GM23338 (cell line): ENCODE data around the gene TPK1. TPM values are rescaled to one million over a fixed set of nuclear protein-coding genes. Genes with fewer than 3 reads are reported as not detected.

ENCODE experiments used
- ATAC-seq: fragments of 200-7000 bp; cut with Tn5 transposase; 3 replicates; pipeline ENCODE4 v1.9.1; 2020
- DNase-seq: peaks from one replicate; pipeline ENCODE4 v3.0.0-alpha.2; 2015; ENCODE audit warnings: low spot score
- H2AFZ ChIP-seq: fragments of 200-600 bp; sonication (generic); 2 replicates; pipeline ENCODE4 v1.8.0; 2016; ENCODE audit warnings: antibody characterized with exemption, mild to moderate bottlenecking, moderate library complexity
- H3F3A ChIP-seq: fragments of 200-600 bp; sonication (generic); replicated peaks from 2 replicates; pipeline ENCODE4 v1.8.0; 2017; ENCODE audit warnings: antibody characterized with exemption, mixed run types, low read depth
- H3K27ac ChIP-seq: fragments of 200-600 bp; sonication (generic); 2 replicates; pipeline ENCODE4 v1.6.1; 2016; ENCODE audit warnings: low read depth
- H3K27me3 ChIP-seq: fragments of 200-600 bp; sonication (generic); 2 replicates; pipeline ENCODE4 v1.8.0; 2016; ENCODE audit warnings: mild to moderate bottlenecking, mixed run types, moderate library complexity; ENCODE audit not compliant: insufficient read depth
- H3K36me3 ChIP-seq: fragments of 200-600 bp; sonication (generic); 2 replicates; pipeline ENCODE4 v1.8.0; 2016; ENCODE audit warnings: mild to moderate bottlenecking; ENCODE audit not compliant: insufficient read depth
- H3K4me1 ChIP-seq: fragments of 200-600 bp; sonication (generic); 2 replicates; pipeline ENCODE4 v1.8.0; 2016; ENCODE audit warnings: mild to moderate bottlenecking, moderate library complexity; ENCODE audit not compliant: insufficient read depth
- H3K4me2 ChIP-seq: fragments of 200-600 bp; sonication (generic); 2 replicates; pipeline ENCODE4 v1.7.1; 2017; ENCODE audit warnings: mixed run types
- H3K4me3 ChIP-seq: fragments of 200-600 bp; sonication (generic); 2 replicates; pipeline ENCODE4 v1.6.1; 2016; ENCODE audit warnings: mixed run types
- H3K79me2 ChIP-seq: fragments of 200-600 bp; sonication (generic); replicated peaks from 2 replicates; pipeline ENCODE4 v1.8.0; 2017; ENCODE audit warnings: mild to moderate bottlenecking; ENCODE audit not compliant: insufficient read depth
- H3K9me2 ChIP-seq: fragments of 200-600 bp; sonication (generic); 2 replicates; pipeline ENCODE4 v1.8.0; 2017; ENCODE audit not compliant: insufficient read depth
- H4K20me1 ChIP-seq: fragments of 200-600 bp; sonication (generic); replicated peaks from 2 replicates; pipeline ENCODE4 v1.8.0; 2017; ENCODE audit warnings: mild to moderate bottlenecking; ENCODE audit not compliant: insufficient read depth
- H3K27ac Mint-ChIP-seq: 2 replicates; pipeline ENCODE4 v1.8.0; 2020; ENCODE audit warnings: inconsistent platforms, mild to moderate bottlenecking, moderate library complexity, mixed read lengths
- H3K27me3 Mint-ChIP-seq: 3 replicates; pipeline ENCODE4 v1.8.0; 2022; ENCODE audit warnings: low read depth, mild to moderate bottlenecking, moderate library complexity, mixed read lengths, inconsistent platforms; ENCODE audit not compliant: insufficient read depth, poor library complexity
- H3K36me3 Mint-ChIP-seq: 3 replicates; pipeline ENCODE4 v1.8.0; 2021; ENCODE audit warnings: low read depth, mild to moderate bottlenecking, inconsistent platforms, moderate library complexity, mixed read lengths
- H3K4me1 Mint-ChIP-seq: 3 replicates; pipeline ENCODE4 v1.8.0; 2020; ENCODE audit warnings: mild to moderate bottlenecking, inconsistent platforms, mixed read lengths
- H3K4me3 Mint-ChIP-seq: 3 replicates; pipeline ENCODE4 v1.8.0; 2021; ENCODE audit warnings: moderate library complexity, mild to moderate bottlenecking, inconsistent platforms, mixed read lengths
- H3K9me3 Mint-ChIP-seq: 3 replicates; pipeline ENCODE4 v1.8.0; 2020; ENCODE audit warnings: moderate library complexity, mild to moderate bottlenecking, inconsistent platforms, mixed read lengths
- CREB1 ChIP-seq: fragments of 250-450 bp; sonication (Bioruptor Pico); IDR thresholded peaks from 2 replicates; pipeline ENCODE4 v1.5.0; 2020; ENCODE audit warnings: low read depth, mild to moderate bottlenecking, moderate library complexity
- EZH2 ChIP-seq: fragments of 200-600 bp; sonication (generic); IDR thresholded peaks from one replicate; pipeline ENCODE4 v1.8.0; 2017; ENCODE audit warnings: antibody characterized with exemption, mild to moderate bottlenecking, low read depth; ENCODE audit not compliant: unreplicated experiment
- EZH2phosphoT487 ChIP-seq: fragments of 200-600 bp; sonication (generic); IDR thresholded peaks from one replicate; pipeline ENCODE4 v1.8.1; 2018; ENCODE audit warnings: antibody characterized with exemption; ENCODE audit not compliant: unreplicated experiment
- JUNB ChIP-seq: IDR thresholded peaks from one replicate; pipeline ENCODE4 v1.6.1; 2016; ENCODE audit warnings: antibody characterized with exemption; ENCODE audit not compliant: unreplicated experiment
- NANOG ChIP-seq: IDR thresholded peaks from 2 replicates; pipeline ENCODE4 v1.6.1; 2016; ENCODE audit warnings: antibody characterized with exemption, borderline replicate concordance
- POLR2AphosphoS5 ChIP-seq: IDR thresholded peaks from 2 replicates; pipeline ENCODE4 v1.6.1; 2016; ENCODE audit warnings: antibody characterized with exemption, low read depth
- STAT1 ChIP-seq: IDR thresholded peaks from one replicate; pipeline ENCODE4 v1.6.1; 2016; ENCODE audit warnings: antibody characterized with exemption; ENCODE audit not compliant: unreplicated experiment
- ZNF114 ChIP-seq: fragments of 250-450 bp; sonication (Bioruptor Pico); IDR thresholded peaks from 2 replicates; pipeline ENCODE4 v1.5.0; 2020; ENCODE audit warnings: mild to moderate bottlenecking, moderate library complexity
- ZNF331 ChIP-seq: fragments of 250-450 bp; sonication (Bioruptor Pico); IDR thresholded peaks from 2 replicates; pipeline ENCODE4 v1.5.0; 2020; ENCODE audit warnings: low read depth, mild to moderate bottlenecking, moderate library complexity
- polyA plus RNA-seq: library from polyadenylated mRNA; unstranded; fragments of >200 nt; fragmentation: Nextera tagmentation; extraction: Ambion mirVana; gene quantifications from 2 replicates; pipeline ENCODE4 v1.2.1, GENCODE V29; 2016
- total RNA-seq: library from RNA; depleted of rRNA; stranded (reverse); fragments of >200 nt; shearing (Covaris generic); gene quantifications from 2 replicates; pipeline ENCODE4 v1.2.3, GENCODE V29; 2014
- TF ChIP-seq, protein P1 (sequence below): fragments of 250-450 bp; sonication (Bioruptor Pico); IDR thresholded peaks from 2 replicates; pipeline ENCODE4 v1.5.0; 2020; ENCODE audit warnings: mild to moderate bottlenecking, moderate library complexity
- TF ChIP-seq, protein P2 (sequence below): IDR thresholded peaks from one replicate; pipeline ENCODE4 v1.6.1; 2018; ENCODE audit warnings: antibody characterized with exemption; ENCODE audit not compliant: unreplicated experiment
- TF ChIP-seq, protein P3 (sequence below), 2 experiments: fragments of 200-600 bp in 1 of 2; sonication (generic) in 1 of 2; conservative IDR thresholded peaks; 2 replicates each; pipeline versions ENCODE4 v1.5.1 to v1.6.1; 2016 to 2017; ENCODE audit warnings: antibody characterized with exemption in 2 of 2, low read depth in 2 of 2, mild to moderate bottlenecking in 2 of 2, moderate library complexity in 1 of 2
- TF ChIP-seq, protein P4 (sequence below): IDR thresholded peaks from 2 replicates; pipeline ENCODE4 v1.6.1; 2016; ENCODE audit warnings: antibody characterized with exemption

Gene TPK1
- total and polyA plus RNA-seq, 2 experiments from 2014 or later = 2.6 to 2.9 TPM

DNA sequence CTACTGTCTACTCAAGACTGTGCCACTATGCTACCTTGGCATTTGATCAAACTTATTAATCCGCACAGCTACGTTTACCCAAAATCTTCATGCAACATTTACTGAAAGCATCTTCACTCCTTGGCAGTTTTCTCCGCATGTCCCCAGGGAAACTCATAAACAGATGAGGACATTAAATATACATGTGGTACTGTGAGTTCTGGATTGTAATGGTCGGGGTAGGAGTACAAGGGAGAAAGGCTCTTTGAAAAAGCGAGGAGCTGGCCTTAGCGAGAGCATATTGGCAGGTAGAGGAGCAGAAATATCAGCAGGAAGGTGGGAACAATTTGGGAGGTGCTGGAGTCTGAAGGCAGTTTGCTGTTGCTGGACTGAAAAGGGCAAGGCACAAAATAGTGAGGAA, 325.2 kb downstream of the TPK1 start:
- Histone ChIP-seq H3K27me3 (no peaks in the 10 kb centered on the region), H3K4me1 (no peaks in the 10 kb centered on the region), H3K36me3 (no peaks in the 10 kb centered on the region), H3K4me2 (no peak overlapping the region), H3K27ac (no peak overlapping the region), H3K9me2 (no peaks in the 10 kb centered on the region), H4K20me1 (no peaks in the 10 kb centered on the region), H2AFZ (no peak overlapping the region), H3K4me3 (no peak overlapping the region), H3K79me2 (no peaks in the 10 kb centered on the region), H3F3A (no peaks in the 10 kb centered on the region)
- Mint-ChIP-seq H3K27ac (no peak overlapping the region), H3K4me3 (no peak overlapping the region), H3K4me1 (peaks cover 5% of the 10 kb centered on the region), H3K36me3 (peaks cover under 1% of the 10 kb centered on the region; the same call in 1 of the 3 replicates), H3K9me3 (peaks cover under 1% of the 10 kb centered on the region; the same call in 2 of the 3 replicates), H3K27me3 (peaks cover under 1% of the 10 kb centered on the region)
- ATAC-seq (no peak), DNase-seq (no peak)
- TF ChIP-seq NANOG (no peak), EZH2 (no peak), STAT1 (no peak), CREB1 (CRISPR knock-in tag) (no peak), ZNF331 (CRISPR knock-in tag) (no peak), JUNB (no peak), ZNF114 (CRISPR knock-in tag) (no peak), POLR2AphosphoS5 (no peak), EZH2phosphoT487 (no peak)
- TF ChIP-seq, protein P1, sequence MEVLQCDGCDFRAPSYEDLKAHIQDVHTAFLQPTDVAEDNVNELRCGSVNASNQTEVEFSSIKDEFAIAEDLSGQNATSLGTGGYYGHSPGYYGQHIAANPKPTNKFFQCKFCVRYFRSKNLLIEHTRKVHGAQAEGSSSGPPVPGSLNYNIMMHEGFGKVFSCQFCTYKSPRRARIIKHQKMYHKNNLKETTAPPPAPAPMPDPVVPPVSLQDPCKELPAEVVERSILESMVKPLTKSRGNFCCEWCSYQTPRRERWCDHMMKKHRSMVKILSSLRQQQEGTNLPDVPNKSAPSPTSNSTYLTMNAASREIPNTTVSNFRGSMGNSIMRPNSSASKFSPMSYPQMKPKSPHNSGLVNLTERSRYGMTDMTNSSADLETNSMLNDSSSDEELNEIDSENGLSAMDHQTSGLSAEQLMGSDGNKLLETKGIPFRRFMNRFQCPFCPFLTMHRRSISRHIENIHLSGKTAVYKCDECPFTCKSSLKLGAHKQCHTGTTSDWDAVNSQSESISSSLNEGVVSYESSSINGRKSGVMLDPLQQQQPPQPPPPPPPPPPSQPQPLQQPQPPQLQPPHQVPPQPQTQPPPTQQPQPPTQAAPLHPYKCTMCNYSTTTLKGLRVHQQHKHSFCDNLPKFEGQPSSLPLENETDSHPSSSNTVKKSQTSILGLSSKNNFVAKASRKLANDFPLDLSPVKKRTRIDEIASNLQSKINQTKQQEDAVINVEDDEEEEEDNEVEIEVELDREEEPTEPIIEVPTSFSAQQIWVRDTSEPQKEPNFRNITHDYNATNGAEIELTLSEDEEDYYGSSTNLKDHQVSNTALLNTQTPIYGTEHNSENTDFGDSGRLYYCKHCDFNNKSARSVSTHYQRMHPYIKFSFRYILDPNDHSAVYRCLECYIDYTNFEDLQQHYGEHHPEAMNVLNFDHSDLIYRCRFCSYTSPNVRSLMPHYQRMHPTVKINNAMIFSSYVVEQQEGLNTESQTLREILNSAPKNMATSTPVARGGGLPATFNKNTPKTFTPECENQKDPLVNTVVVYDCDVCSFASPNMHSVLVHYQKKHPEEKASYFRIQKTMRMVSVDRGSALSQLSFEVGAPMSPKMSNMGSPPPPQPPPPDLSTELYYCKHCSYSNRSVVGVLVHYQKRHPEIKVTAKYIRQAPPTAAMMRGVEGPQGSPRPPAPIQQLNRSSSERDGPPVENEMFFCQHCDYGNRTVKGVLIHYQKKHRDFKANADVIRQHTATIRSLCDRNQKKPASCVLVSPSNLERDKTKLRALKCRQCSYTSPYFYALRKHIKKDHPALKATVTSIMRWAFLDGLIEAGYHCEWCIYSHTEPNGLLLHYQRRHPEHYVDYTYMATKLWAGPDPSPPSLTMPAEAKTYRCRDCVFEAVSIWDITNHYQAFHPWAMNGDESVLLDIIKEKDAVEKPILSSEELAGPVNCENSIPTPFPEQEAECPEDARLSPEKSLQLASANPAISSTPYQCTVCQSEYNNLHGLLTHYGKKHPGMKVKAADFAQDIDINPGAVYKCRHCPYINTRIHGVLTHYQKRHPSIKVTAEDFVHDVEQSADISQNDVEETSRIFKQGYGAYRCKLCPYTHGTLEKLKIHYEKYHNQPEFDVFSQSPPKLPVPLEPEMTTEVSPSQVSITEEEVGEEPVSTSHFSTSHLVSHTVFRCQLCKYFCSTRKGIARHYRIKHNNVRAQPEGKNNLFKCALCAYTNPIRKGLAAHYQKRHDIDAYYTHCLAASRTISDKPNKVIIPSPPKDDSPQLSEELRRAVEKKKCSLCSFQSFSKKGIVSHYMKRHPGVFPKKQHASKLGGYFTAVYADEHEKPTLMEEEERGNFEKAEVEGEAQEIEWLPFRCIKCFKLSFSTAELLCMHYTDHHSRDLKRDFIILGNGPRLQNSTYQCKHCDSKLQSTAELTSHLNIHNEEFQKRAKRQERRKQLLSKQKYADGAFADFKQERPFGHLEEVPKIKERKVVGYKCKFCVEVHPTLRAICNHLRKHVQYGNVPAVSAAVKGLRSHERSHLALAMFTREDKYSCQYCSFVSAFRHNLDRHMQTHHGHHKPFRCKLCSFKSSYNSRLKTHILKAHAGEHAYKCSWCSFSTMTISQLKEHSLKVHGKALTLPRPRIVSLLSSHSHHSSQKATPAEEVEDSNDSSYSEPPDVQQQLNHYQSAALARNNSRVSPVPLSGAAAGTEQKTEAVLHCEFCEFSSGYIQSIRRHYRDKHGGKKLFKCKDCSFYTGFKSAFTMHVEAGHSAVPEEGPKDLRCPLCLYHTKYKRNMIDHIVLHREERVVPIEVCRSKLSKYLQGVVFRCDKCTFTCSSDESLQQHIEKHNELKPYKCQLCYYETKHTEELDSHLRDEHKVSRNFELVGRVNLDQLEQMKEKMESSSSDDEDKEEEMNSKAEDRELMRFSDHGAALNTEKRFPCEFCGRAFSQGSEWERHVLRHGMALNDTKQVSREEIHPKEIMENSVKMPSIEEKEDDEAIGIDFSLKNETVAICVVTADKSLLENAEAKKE (CRISPR knock-in tag) = no peak
- TF ChIP-seq, protein P2, sequence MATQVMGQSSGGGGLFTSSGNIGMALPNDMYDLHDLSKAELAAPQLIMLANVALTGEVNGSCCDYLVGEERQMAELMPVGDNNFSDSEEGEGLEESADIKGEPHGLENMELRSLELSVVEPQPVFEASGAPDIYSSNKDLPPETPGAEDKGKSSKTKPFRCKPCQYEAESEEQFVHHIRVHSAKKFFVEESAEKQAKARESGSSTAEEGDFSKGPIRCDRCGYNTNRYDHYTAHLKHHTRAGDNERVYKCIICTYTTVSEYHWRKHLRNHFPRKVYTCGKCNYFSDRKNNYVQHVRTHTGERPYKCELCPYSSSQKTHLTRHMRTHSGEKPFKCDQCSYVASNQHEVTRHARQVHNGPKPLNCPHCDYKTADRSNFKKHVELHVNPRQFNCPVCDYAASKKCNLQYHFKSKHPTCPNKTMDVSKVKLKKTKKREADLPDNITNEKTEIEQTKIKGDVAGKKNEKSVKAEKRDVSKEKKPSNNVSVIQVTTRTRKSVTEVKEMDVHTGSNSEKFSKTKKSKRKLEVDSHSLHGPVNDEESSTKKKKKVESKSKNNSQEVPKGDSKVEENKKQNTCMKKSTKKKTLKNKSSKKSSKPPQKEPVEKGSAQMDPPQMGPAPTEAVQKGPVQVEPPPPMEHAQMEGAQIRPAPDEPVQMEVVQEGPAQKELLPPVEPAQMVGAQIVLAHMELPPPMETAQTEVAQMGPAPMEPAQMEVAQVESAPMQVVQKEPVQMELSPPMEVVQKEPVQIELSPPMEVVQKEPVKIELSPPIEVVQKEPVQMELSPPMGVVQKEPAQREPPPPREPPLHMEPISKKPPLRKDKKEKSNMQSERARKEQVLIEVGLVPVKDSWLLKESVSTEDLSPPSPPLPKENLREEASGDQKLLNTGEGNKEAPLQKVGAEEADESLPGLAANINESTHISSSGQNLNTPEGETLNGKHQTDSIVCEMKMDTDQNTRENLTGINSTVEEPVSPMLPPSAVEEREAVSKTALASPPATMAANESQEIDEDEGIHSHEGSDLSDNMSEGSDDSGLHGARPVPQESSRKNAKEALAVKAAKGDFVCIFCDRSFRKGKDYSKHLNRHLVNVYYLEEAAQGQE = no peak
- TF ChIP-seq, protein P3, sequence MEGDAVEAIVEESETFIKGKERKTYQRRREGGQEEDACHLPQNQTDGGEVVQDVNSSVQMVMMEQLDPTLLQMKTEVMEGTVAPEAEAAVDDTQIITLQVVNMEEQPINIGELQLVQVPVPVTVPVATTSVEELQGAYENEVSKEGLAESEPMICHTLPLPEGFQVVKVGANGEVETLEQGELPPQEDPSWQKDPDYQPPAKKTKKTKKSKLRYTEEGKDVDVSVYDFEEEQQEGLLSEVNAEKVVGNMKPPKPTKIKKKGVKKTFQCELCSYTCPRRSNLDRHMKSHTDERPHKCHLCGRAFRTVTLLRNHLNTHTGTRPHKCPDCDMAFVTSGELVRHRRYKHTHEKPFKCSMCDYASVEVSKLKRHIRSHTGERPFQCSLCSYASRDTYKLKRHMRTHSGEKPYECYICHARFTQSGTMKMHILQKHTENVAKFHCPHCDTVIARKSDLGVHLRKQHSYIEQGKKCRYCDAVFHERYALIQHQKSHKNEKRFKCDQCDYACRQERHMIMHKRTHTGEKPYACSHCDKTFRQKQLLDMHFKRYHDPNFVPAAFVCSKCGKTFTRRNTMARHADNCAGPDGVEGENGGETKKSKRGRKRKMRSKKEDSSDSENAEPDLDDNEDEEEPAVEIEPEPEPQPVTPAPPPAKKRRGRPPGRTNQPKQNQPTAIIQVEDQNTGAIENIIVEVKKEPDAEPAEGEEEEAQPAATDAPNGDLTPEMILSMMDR (conservative IDR thresholded peaks at IDR 0.05; ENCODE audit: low read depth in 2 of 2) = no peak
- TF ChIP-seq, protein P4, sequence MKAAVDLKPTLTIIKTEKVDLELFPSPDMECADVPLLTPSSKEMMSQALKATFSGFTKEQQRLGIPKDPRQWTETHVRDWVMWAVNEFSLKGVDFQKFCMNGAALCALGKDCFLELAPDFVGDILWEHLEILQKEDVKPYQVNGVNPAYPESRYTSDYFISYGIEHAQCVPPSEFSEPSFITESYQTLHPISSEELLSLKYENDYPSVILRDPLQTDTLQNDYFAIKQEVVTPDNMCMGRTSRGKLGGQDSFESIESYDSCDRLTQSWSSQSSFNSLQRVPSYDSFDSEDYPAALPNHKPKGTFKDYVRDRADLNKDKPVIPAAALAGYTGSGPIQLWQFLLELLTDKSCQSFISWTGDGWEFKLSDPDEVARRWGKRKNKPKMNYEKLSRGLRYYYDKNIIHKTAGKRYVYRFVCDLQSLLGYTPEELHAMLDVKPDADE = no peak
